NB4 (cell line): ENCODE data around the gene GNB1.

ENCODE experiments used
- DNase-seq: peaks from one replicate; pipeline ENCODE4 v3.0.0; 2010; ENCODE audit warnings: low read depth
- H3K4me3 ChIP-seq: one replicate; pipeline ENCODE4 v1.5.1; 2011; ENCODE audit warnings: mild to moderate bottlenecking, low read depth, low read length, moderate library complexity
- CTCF ChIP-seq: IDR thresholded peaks from one replicate; pipeline ENCODE4 v1.5.1; 2012; ENCODE audit warnings: low read depth, low read length
- MAX ChIP-seq: IDR thresholded peaks from 2 replicates; pipeline ENCODE4 v1.6.1; 2011; ENCODE audit warnings: low read depth, low read length
- MYC ChIP-seq: IDR thresholded peaks from 2 replicates; pipeline ENCODE4 v1.6.1; 2011; ENCODE audit warnings: low read depth, low read length
- POLR2A ChIP-seq: IDR thresholded peaks from 2 replicates; pipeline ENCODE4 v1.6.1; 2011; ENCODE audit warnings: mild to moderate bottlenecking; ENCODE audit not compliant: insufficient read length; ENCODE audit errors: extremely low read depth

Gene GNB1

DNA sequence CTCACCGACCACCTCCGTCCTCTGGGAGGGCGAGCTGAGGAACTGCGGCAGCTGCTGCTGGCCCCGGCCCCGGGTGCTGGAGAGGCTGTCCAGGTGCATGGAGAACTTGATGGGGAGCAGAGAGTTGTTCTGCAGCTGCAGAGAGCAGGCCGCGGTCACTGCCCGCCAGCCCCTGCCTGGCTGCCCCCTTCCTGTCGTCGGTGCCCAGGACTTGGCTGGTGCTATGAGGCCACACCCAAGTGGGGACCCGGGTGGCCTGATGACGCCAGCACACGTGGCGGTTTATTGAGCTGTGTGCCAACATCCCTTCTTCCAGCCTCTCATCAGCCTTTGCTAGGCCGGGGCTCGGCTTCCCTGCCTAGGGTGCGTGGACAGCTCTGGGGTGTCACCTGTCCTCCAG lies 33.5 kb upstream of the GNB1 start:
- DNase-seq, result no peak
- no peak overlapping the region for H3K4me3 ChIP-seq
- TF ChIP-seq CTCF (no peak), POLR2A (no peak), MYC (no peak), MAX (no peak)

GRCh38 chr1:1922956-1923833 lies 32.3 kb upstream of the GNB1 start:
- TF ChIP-seq CTCF (no peak), MYC (no peak)
- DNase-seq, result no peak
- H3K4me3 ChIP-seq, result no peak overlapping the region

DNA sequence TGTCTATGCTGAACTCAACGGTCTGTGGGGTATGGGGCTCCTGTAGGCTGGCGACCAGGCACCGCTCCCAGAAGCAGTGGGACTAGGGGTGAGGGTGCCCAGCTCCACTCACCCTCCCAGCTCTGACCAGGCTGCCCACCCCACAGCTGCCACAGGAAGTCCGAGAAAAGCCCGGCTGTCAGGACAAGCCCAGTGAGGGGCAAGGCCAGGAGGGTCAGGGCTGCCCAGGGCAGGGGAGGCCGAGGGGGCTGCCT lies 31.7 kb upstream of the GNB1 start:
- H3K4me3 ChIP-seq, result no peak overlapping the region
- DNase-seq, result no peak
- TF ChIP-seq POLR2A (no peak), MYC (no peak), MAX (no peak), CTCF (no peak)

GRCh38 chr1:1921901-1922701 lies 31.2 kb upstream of the GNB1 start:
- TF ChIP-seq POLR2A (no peak), MYC (no peak), CTCF (no peak), MAX (no peak)
- no peak for DNase-seq
- no peak overlapping the region for H3K4me3 ChIP-seq

GRCh38 chr1:1921459-1921862 lies 30.6 kb upstream of the GNB1 start:
- TF ChIP-seq MYC (no peak), POLR2A (no peak), CTCF (no peak), MAX (no peak)
- H3K4me3 ChIP-seq, result no peak overlapping the region
- no peak for DNase-seq
